Measurements from ENCODE around the gene ZNF366.

ZNF366 gene

GRCh38 chr5:72511366-72511765, 4.2 kb upstream of the ZNF366 start:
- H3K27me3 ChIP-seq (replicated peaks): no peaks in the 10 kb centered on the region
- H3K4me3 ChIP-seq (ENCODE audit: low read depth, low read length): no peak overlapping the region
- H3K27ac ChIP-seq: peak overlapping the region; percentile 11
- in situ Hi-C loops (cut with HindIII; ENCODE audit: low pct_ligation_motif_present, low sequenced_read_pairs): no loop called here
- peak; percentile 26 for DNase-seq
- no peak for TF ChIP-seq CTCF (IDR thresholded peaks at IDR 0.05; ENCODE audit: low read depth, low read length, missing control alignments)
- H3K36me3 ChIP-seq (replicated peaks): no peaks in the 10 kb centered on the region

- in situ Hi-C loops (cut with HindIII; ENCODE audit: low pct_ligation_motif_present, low sequenced_read_pairs): no loop called here
These were observed 3.5 kb upstream of the ZNF366 start for GRCh38 chr5:72510610-72511181.

GRCh38 chr5:72509401-72509800, 2.2 kb upstream of the ZNF366 start:
- TF ChIP-seq CTCF (IDR thresholded peaks at IDR 0.05; ENCODE audit: low read depth, low read length, missing control alignments): no peak
- Histone ChIP-seq H3K36me3 (replicated peaks) (no peaks in the 10 kb centered on the region), H3K27ac (no peak overlapping the region), H3K27me3 (replicated peaks) (no peaks in the 10 kb centered on the region), H3K4me3 (ENCODE audit: low read depth, low read length) (no peak overlapping the region)
- in situ Hi-C loops (cut with HindIII; ENCODE audit: low pct_ligation_motif_present, low sequenced_read_pairs): no loop called here
- no peak for DNase-seq

More at GRCh38 chr5:72510610-72511181, 3.5 kb upstream of the ZNF366 start:
- TF ChIP-seq CTCF (IDR thresholded peaks at IDR 0.05; ENCODE audit: low read depth, low read length, missing control alignments): no peak
- DNase-seq: peak; percentile 70
- Histone ChIP-seq H3K4me3 (ENCODE audit: low read depth, low read length) (no peak overlapping the region), H3K27me3 (replicated peaks) (no peaks in the 10 kb centered on the region), H3K27ac (peak overlapping the region; percentile 11), H3K36me3 (replicated peaks) (no peaks in the 10 kb centered on the region)

GRCh38 chr5:72508241-72509170, 1.3 kb upstream of the ZNF366 start:
- peak; percentile 6 for TF ChIP-seq CTCF (IDR thresholded peaks at IDR 0.05; ENCODE audit: low read depth, low read length, missing control alignments)
- Histone ChIP-seq H3K27me3 (replicated peaks) (no peaks in the 10 kb centered on the region), H3K4me3 (ENCODE audit: low read depth, low read length) (no peak overlapping the region), H3K36me3 (replicated peaks) (no peaks in the 10 kb centered on the region), H3K27ac (no peak overlapping the region)
- no peak for DNase-seq
- in situ Hi-C loops (cut with HindIII; ENCODE audit: low pct_ligation_motif_present, low sequenced_read_pairs): no loop called here

- Histone ChIP-seq H3K27me3 (replicated peaks) (no peaks in the 10 kb centered on the region), H3K4me3 (ENCODE audit: low read depth, low read length) (no peak overlapping the region), H3K27ac (no peak overlapping the region), H3K36me3 (replicated peaks) (no peaks in the 10 kb centered on the region)
- peak; percentile 25 for DNase-seq
- TF ChIP-seq CTCF (IDR thresholded peaks at IDR 0.05; ENCODE audit: low read depth, low read length, missing control alignments): no peak
- in situ Hi-C loops (cut with HindIII; ENCODE audit: low pct_ligation_motif_present, low sequenced_read_pairs): no loop called here
These were observed 663 bp upstream of the ZNF366 start for GRCh38 chr5:72507907-72508238.
